Thoracic aorta (tissue), 2 donors: ENCODE data around the gene TAS2R40. TPM values are rescaled to one million over a fixed set of nuclear protein-coding genes. Genes with fewer than 3 reads are reported as not detected.

Experiments used
- ATAC-seq: fragments of 150-250 bp; one replicate; pipeline ENCODE4 v1.8.0; 2017; ENCODE audit warnings: low read depth; ENCODE audit not compliant: insufficient number of reproducible peaks, low FRiP score
- DNase-seq: peaks from one replicate; pipeline ENCODE4 v3.0.0-alpha.2; 2020; ENCODE audit warnings: low spot score
- H3K27ac ChIP-seq, 2 donors: fragments of 200-600 bp; sonication (generic); 1 replicate in 1 of 2; 2 replicates in 1 of 2; pipeline ENCODE4 v1.5.1; 2016; ENCODE audit warnings: mild to moderate bottlenecking in 2 of 2, moderate library complexity in 2 of 2
- H3K27me3 ChIP-seq: fragments of 200-600 bp; sonication (generic); replicated peaks from 2 replicates; pipeline ENCODE4 v1.6.0; 2016; ENCODE audit warnings: mild to moderate bottlenecking; ENCODE audit not compliant: insufficient read depth
- H3K36me3 ChIP-seq: fragments of 200-600 bp; sonication (generic); one replicate; pipeline ENCODE4 v1.5.1; 2016
- H3K4me1 ChIP-seq, 2 donors: fragments of 200-600 bp; sonication (generic); 1 replicate in 1 of 2; 2 replicates in 1 of 2; pipeline versions ENCODE4 v1.5.1 to v1.6.0; 2016; ENCODE audit warnings: low read depth in 2 of 2, mild to moderate bottlenecking in 1 of 2; ENCODE audit not compliant: control insufficient read depth in 1 of 2
- H3K4me3 ChIP-seq: fragments of 200-600 bp; sonication (generic); 2 replicates; pipeline ENCODE4 v1.5.1; 2016; ENCODE audit warnings: mild to moderate bottlenecking
- H3K9me3 ChIP-seq: fragments of 200-600 bp; sonication (generic); 2 replicates; pipeline ENCODE4 v1.5.1; 2016
- CTCF ChIP-seq: fragments of 200-600 bp; sonication (generic); IDR thresholded peaks from one replicate; pipeline ENCODE4 v1.5.1; 2019; ENCODE audit warnings: antibody characterized with exemption
- total RNA-seq, 2 donors: library from RNA; depleted of rRNA; stranded (reverse); fragments of >200 nt; gene quantifications; one replicate each; pipeline versions ENCODE4 v1.1.0 to v1.2.3, GENCODE V29; 2016

The TAS2R40 gene
- total RNA-seq, 2 donors from 2014 or later = not detected

- no peak for ATAC-seq
These were observed 9.0 kb downstream of the TAS2R40 start for GRCh38 chr7:143230602-143231457.

GRCh38 chr7:143233816-143234532 lies 12.1 kb downstream of the TAS2R40 start:
- H3K4me3 ChIP-seq = no peak overlapping the region
- H3K4me1 ChIP-seq = no peaks in the 10 kb centered on the region
- H3K9me3 ChIP-seq = peaks cover 10% of the 10 kb centered on the region
- no peak for TF ChIP-seq CTCF
- DNase-seq = no peak
- H3K27me3 ChIP-seq = no peaks in the 10 kb centered on the region
- no peak for ATAC-seq
- no peaks in the 10 kb centered on the region for H3K36me3 ChIP-seq
- H3K27ac ChIP-seq = no peak overlapping the region

More at GRCh38 chr7:143230602-143231457, 9.0 kb downstream of the TAS2R40 start:
- H3K36me3 ChIP-seq = no peaks in the 10 kb centered on the region
- DNase-seq = no peak
- no peak overlapping the region for H3K27ac ChIP-seq
- no peaks in the 10 kb centered on the region for H3K4me1 ChIP-seq
- H3K9me3 ChIP-seq = no peaks in the 10 kb centered on the region
- no peak for TF ChIP-seq CTCF
- H3K4me3 ChIP-seq = no peak overlapping the region
- H3K27me3 ChIP-seq = no peaks in the 10 kb centered on the region

GRCh38 chr7:143234533-143234875 lies 12.7 kb downstream of the TAS2R40 start:
- no peak for TF ChIP-seq CTCF
- DNase-seq = no peak

GRCh38 chr7:143235561-143235960 lies 13.7 kb downstream of the TAS2R40 start:
- Histone ChIP-seq H3K36me3 (no peaks in the 10 kb centered on the region), H3K9me3 (peaks cover 10% of the 10 kb centered on the region), H3K4me1 (no peaks in the 10 kb centered on the region), H3K4me3 (no peak overlapping the region), H3K27ac (no peak overlapping the region), H3K27me3 (no peaks in the 10 kb centered on the region)
- ATAC-seq = no peak
- DNase-seq = no peak
- no peak for TF ChIP-seq CTCF

More at GRCh38 chr7:143234533-143234875, 12.7 kb downstream of the TAS2R40 start:
- H3K27ac ChIP-seq = no peak overlapping the region
- no peaks in the 10 kb centered on the region for H3K4me1 ChIP-seq
- no peak for ATAC-seq
- H3K27me3 ChIP-seq = no peaks in the 10 kb centered on the region
- peaks cover 10% of the 10 kb centered on the region for H3K9me3 ChIP-seq
- H3K4me3 ChIP-seq = no peak overlapping the region
- H3K36me3 ChIP-seq = no peaks in the 10 kb centered on the region

- Histone ChIP-seq H3K4me1 (no peaks in the 10 kb centered on the region), H3K9me3 (peaks cover 10% of the 10 kb centered on the region), H3K36me3 (no peaks in the 10 kb centered on the region), H3K27ac (no peak overlapping the region), H3K27me3 (no peaks in the 10 kb centered on the region), H3K4me3 (no peak overlapping the region)
- ATAC-seq = no peak
- DNase-seq = no peak
- no peak for TF ChIP-seq CTCF
These were observed 14.7 kb downstream of the TAS2R40 start for GRCh38 chr7:143236408-143236990.
